ENCODE data around the gene RTL1.

DNA sequence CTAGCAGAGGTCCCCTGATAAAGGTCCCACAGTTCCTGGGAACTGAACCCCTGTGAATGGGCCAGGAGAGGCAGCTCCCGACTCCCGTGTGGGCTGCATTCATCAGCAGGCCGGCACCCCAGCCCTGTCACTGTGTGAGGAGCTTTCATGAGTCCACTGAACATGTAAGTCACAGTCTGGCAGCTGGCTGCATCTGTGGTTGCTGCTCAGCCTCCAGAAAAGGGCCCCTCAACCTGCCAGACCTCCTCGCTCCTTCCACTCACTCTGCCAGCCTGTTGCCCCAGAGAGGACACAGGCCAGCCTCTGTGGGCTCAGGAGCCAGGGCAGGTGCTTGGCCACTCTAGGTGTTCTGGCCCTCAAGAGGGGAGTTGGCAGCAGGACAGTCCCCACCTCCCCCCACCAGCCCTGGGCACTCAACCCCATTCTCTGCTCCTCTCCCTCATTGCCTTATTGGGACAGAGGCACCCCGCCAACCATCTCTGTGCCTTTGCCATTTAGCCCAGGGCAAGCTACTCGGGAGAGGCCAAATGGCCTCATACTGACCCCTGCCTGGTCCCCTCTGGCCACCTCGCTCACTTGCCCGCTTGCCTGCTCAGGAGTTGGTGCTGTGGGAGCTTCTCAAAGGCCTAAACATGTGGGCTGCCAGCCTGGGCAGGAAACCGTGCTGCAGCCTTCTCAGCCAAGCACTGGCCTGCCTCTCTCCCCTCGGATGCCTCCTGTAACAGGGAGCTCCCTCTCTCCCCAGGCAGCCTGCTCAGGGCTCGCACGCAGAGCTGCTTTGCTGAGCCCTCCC lies 1.9 kb downstream of the RTL1 start:
- TF ChIP-seq CTCF (conservative IDR thresholded peaks at IDR 0.05 in 1 of 2, IDR thresholded peaks at IDR 0.05 in 1 of 2; ENCODE audit: low read depth in 1 of 2, low read length in 2 of 2) (no peak), EZH2 (IDR thresholded peaks at IDR 0.05; ENCODE audit: low read length, missing control alignments) (no peak)

Measured in fibroblast of lung (primary cell).